BLaER1 (cell line): ENCODE data around the gene MAP3K20.

Experiments used
- H3K27ac ChIP-seq: shearing (Covaris generic); formaldehyde crosslinking; 2 replicates; pipeline ENCODE4 v1.8.1; 2022
- H3K27me3 ChIP-seq: shearing (Covaris generic); formaldehyde crosslinking; 2 replicates; pipeline ENCODE4 v1.8.1; 2022
- H3K36me3 ChIP-seq: shearing (Covaris generic); formaldehyde crosslinking; 2 replicates; pipeline ENCODE4 v1.8.1; 2022
- H3K4me1 ChIP-seq: shearing (Covaris generic); formaldehyde crosslinking; 2 replicates; pipeline ENCODE4 v1.8.1; 2022
- H3K4me2 ChIP-seq: shearing (Covaris generic); formaldehyde crosslinking; 2 replicates; pipeline ENCODE4 v1.8.1; 2022
- H3K4me3 ChIP-seq: shearing (Covaris generic); formaldehyde crosslinking; 2 replicates; pipeline ENCODE4 v1.8.1; 2022
- H3K9ac ChIP-seq: shearing (Covaris generic); formaldehyde crosslinking; 2 replicates; pipeline ENCODE4 v1.8.1; 2022
- H3K9me3 ChIP-seq: shearing (Covaris generic); formaldehyde crosslinking; 2 replicates; pipeline ENCODE4 v1.8.1; 2022
- H4K20me1 ChIP-seq: shearing (Covaris generic); formaldehyde crosslinking; 2 replicates; pipeline ENCODE4 v1.8.1; 2022
- Cebpa-rat ChIP-seq: shearing (Covaris generic); IDR thresholded peaks from 2 replicates; pipeline ENCODE4 v1.8.1; 2022

MAP3K20 gene

DNA sequence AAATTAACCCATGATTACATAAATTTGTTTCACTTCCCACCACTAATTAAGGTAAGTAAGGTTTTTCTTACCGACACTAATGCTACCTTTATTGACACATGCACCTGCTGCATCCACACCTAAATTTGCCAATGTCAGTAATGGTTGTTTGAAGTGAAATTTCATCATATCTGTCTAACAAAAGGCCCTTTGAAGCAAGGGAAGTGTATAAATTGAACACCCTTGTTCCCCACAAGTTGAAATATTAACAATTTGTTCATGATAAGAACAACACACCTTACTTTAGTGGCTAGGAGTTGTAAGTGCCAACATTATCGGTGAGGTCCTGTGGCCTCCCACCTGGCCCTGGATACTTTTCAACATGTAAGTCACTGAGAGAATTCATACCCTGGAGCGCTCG, 162.7 kb downstream of the MAP3K20 start:
- Histone ChIP-seq H3K36me3 (peaks cover 47% of the 10 kb centered on the region), H3K27me3 (no peaks in the 10 kb centered on the region), H3K9me3 (no peaks in the 10 kb centered on the region), H4K20me1 (no peaks in the 10 kb centered on the region), H3K27ac (no peak overlapping the region), H3K9ac (no peak overlapping the region), H3K4me3 (no peak overlapping the region), H3K4me2 (no peak overlapping the region), H3K4me1 (no peaks in the 10 kb centered on the region)
- no peak for TF ChIP-seq Cebpa-rat

GRCh38 chr2:173238831-173239230, 163.2 kb downstream of the MAP3K20 start:
- H3K9me3 ChIP-seq, result no peaks in the 10 kb centered on the region
- TF ChIP-seq Cebpa-rat, result no peak
- no peak overlapping the region for H3K9ac ChIP-seq
- no peak overlapping the region for H3K27ac ChIP-seq
- peaks cover 42% of the 10 kb centered on the region for H3K36me3 ChIP-seq
- no peak overlapping the region for H3K4me2 ChIP-seq
- no peaks in the 10 kb centered on the region for H3K4me1 ChIP-seq
- H4K20me1 ChIP-seq, result no peaks in the 10 kb centered on the region
- H3K4me3 ChIP-seq, result no peak overlapping the region
- no peaks in the 10 kb centered on the region for H3K27me3 ChIP-seq

GRCh38 chr2:173239644-173240043, 164.0 kb downstream of the MAP3K20 start:
- Histone ChIP-seq H4K20me1 (no peaks in the 10 kb centered on the region), H3K4me3 (no peak overlapping the region), H3K4me1 (no peaks in the 10 kb centered on the region), H3K36me3 (peaks cover 34% of the 10 kb centered on the region), H3K9ac (no peak overlapping the region), H3K9me3 (no peaks in the 10 kb centered on the region), H3K4me2 (no peak overlapping the region), H3K27ac (no peak overlapping the region), H3K27me3 (no peaks in the 10 kb centered on the region)
- no peak for TF ChIP-seq Cebpa-rat

DNA sequence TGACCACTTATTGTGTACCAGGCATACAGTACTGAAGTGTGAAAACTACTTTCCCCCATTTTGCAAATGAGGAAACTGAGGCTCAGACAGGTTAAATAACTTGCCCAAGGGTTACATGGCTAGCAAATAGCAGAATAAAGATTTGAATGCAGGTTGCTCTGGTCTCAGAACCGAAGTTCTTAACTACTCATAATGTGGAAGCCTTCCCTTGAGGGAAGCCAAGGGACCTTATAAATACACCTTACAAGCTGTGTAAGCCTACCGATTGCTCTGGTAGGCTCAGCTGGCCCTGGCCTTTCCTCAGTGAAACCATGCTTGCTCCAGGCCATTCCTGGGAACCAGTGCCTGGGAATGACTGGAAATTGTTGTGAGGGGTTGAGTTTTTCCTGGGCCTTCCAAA, 164.4 kb downstream of the MAP3K20 start:
- Histone ChIP-seq H4K20me1 (no peaks in the 10 kb centered on the region), H3K4me1 (no peaks in the 10 kb centered on the region), H3K4me2 (no peak overlapping the region), H3K9me3 (no peaks in the 10 kb centered on the region), H3K27ac (no peak overlapping the region), H3K4me3 (no peak overlapping the region), H3K36me3 (peaks cover 33% of the 10 kb centered on the region), H3K27me3 (no peaks in the 10 kb centered on the region), H3K9ac (no peak overlapping the region)
- no peak for TF ChIP-seq Cebpa-rat

DNA sequence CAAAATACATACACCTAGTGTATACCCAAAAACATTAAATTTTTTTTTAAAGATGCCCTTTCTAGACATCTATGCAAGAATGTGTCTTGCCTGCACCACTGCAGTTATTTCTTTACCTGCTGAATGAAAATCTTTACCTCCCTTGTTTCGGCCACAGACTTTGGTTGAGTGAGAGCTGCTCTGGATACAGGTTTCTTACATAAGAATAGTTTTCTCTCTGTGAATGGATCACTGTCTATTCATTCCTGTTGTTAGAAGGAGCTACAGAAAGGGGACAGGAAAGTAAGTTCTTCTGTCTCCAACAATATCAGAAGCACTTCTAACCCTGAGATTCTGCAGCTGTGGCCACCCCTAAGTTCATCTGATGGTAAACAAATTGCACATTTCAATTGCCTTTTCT, 166.0 kb downstream of the MAP3K20 start:
- no peaks in the 10 kb centered on the region for H3K4me1 ChIP-seq
- H3K27ac ChIP-seq, result no peak overlapping the region
- no peaks in the 10 kb centered on the region for H3K27me3 ChIP-seq
- no peaks in the 10 kb centered on the region for H3K9me3 ChIP-seq
- peaks cover 20% of the 10 kb centered on the region for H3K36me3 ChIP-seq
- TF ChIP-seq Cebpa-rat, result no peak
- no peak overlapping the region for H3K9ac ChIP-seq
- no peak overlapping the region for H3K4me2 ChIP-seq
- H3K4me3 ChIP-seq, result no peak overlapping the region
- H4K20me1 ChIP-seq, result no peaks in the 10 kb centered on the region

DNA sequence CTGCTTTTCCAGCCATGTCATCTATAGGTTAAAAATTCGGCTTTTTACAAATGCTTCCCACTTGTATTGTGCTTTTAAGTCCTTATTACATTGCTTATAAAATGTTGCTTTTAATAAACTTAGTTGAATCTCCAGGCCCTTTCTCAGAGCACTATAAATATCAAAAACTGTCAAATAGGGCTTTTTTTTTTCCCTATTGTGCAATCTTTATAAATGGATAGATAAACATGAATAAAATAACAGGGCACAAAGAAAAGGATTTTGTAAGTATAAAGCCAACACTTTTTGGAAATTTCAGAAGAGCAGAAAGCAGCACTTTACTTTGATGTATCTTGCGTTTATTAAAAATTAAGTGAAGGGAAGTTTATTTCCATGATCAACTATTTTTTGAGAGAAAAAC, 171.5 kb downstream of the MAP3K20 start:
- H3K9ac ChIP-seq, result no peak overlapping the region
- no peak overlapping the region for H3K4me2 ChIP-seq
- H3K27me3 ChIP-seq, result no peaks in the 10 kb centered on the region
- 0 out of 2 replicates have a peak, but pooled peaks cover 4% of the 10 kb centered on the region for H3K36me3 ChIP-seq
- no peaks in the 10 kb centered on the region for H3K4me1 ChIP-seq
- H3K4me3 ChIP-seq, result no peak overlapping the region
- no peak for TF ChIP-seq Cebpa-rat
- H3K27ac ChIP-seq, result no peak overlapping the region
- H3K9me3 ChIP-seq, result no peaks in the 10 kb centered on the region
- no peaks in the 10 kb centered on the region for H4K20me1 ChIP-seq

- H3K4me2 ChIP-seq, result no peak overlapping the region
- H3K27ac ChIP-seq, result no peak overlapping the region
- no peaks in the 10 kb centered on the region for H3K9me3 ChIP-seq
- no peaks in the 10 kb centered on the region for H4K20me1 ChIP-seq
- no peaks in the 10 kb centered on the region for H3K27me3 ChIP-seq
- H3K36me3 ChIP-seq, result 0 out of 2 replicates have a peak, but pooled peaks cover 4% of the 10 kb centered on the region
- H3K4me1 ChIP-seq, result no peaks in the 10 kb centered on the region
- H3K9ac ChIP-seq, result no peak overlapping the region
- H3K4me3 ChIP-seq, result no peak overlapping the region
- no peak for TF ChIP-seq Cebpa-rat
Measured at GRCh38 chr2:173248381-173248780, 172.7 kb downstream of the MAP3K20 start.

DNA sequence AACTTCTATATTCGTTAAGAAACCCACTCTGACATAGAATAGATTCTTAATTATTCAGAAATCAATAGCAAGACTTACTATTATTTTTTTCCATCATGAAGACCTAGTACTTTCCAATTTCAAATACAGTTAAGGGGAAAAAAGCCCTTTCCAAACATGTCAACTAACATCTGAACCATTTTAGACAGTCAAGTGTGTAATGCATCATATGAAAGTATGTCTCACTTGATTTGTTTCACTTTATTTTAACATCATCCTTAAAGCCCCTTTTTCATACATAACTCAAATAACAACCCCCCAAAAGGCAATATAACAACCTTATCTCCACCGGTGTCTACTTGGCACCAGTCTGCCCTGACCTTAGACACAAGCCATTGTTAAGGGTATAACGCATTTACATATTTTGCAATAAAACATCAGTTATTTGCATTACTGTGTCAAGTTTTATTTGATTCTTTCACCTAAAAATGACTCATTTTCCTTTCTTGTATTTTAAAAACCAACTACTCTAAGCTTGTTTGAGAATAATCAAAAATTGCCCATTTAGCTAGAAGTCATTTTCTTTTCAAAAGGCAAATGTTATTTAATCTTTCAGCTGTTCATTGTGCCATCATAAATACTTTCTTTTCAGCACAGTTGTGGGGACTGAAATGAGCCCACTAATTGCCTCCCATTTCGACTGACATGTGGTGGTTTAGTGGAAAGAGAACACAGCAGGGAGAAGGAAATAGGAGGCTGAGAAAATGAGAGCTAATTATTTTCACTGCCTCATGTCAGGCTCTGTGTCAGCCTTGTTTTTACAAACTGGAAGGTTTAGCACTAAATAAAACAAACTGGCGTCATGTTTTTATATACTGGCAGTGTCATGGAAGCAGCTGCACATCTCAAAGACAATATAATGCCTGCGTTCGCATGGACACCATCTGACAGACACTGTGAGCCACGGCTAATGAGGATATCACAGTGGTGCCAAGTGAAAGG, 174.3 kb downstream of the MAP3K20 start:
- no peaks in the 10 kb centered on the region for H3K27me3 ChIP-seq
- no peaks in the 10 kb centered on the region for H3K9me3 ChIP-seq
- H3K36me3 ChIP-seq, result 0 out of 2 replicates have a peak, but pooled peaks cover 4% of the 10 kb centered on the region
- no peak overlapping the region for H3K4me2 ChIP-seq
- no peaks in the 10 kb centered on the region for H4K20me1 ChIP-seq
- no peak overlapping the region for H3K9ac ChIP-seq
- no peaks in the 10 kb centered on the region for H3K4me1 ChIP-seq
- no peak for TF ChIP-seq Cebpa-rat
- no peak overlapping the region for H3K4me3 ChIP-seq
- no peak overlapping the region for H3K27ac ChIP-seq

DNA sequence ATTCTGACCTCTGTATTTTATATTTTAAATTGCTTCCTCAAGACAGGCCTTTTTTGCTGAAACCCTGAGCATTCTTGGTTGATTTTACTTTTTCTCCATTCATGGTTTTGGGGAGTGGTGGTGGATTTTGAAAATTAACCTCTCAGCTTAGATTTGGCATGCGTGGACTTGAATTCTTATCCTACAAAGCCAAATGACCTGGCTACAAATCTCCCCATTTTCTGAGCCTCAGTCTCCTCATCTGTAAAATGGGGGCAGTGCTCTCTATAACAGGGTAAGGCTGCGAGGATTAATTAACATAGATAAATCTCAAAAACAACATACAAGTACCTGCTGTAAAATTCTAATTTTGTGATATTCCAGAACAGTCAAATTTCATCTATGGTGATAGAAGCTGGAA, 175.6 kb downstream of the MAP3K20 start:
- no peaks in the 10 kb centered on the region for H3K4me1 ChIP-seq
- H3K9ac ChIP-seq, result no peak overlapping the region
- H3K36me3 ChIP-seq, result 0 out of 2 replicates have a peak, but pooled peaks cover 4% of the 10 kb centered on the region
- H3K9me3 ChIP-seq, result no peaks in the 10 kb centered on the region
- no peak overlapping the region for H3K4me3 ChIP-seq
- no peak overlapping the region for H3K27ac ChIP-seq
- H4K20me1 ChIP-seq, result no peaks in the 10 kb centered on the region
- no peak for TF ChIP-seq Cebpa-rat
- H3K27me3 ChIP-seq, result no peaks in the 10 kb centered on the region
- H3K4me2 ChIP-seq, result no peak overlapping the region

- Histone ChIP-seq H3K27ac (no peak overlapping the region), H3K4me3 (no peak overlapping the region), H3K27me3 (no peaks in the 10 kb centered on the region), H3K9ac (no peak overlapping the region), H3K36me3 (0 out of 2 replicates have a peak, but pooled peaks cover 4% of the 10 kb centered on the region), H3K9me3 (no peaks in the 10 kb centered on the region), H4K20me1 (no peaks in the 10 kb centered on the region), H3K4me2 (no peak overlapping the region), H3K4me1 (no peaks in the 10 kb centered on the region)
- no peak for TF ChIP-seq Cebpa-rat
Measured at GRCh38 chr2:173252581-173252980, 176.9 kb downstream of the MAP3K20 start.
